Activated CD4-positive, alpha-beta T cell treated with anti-CD3 and anti-CD28 coated beads, Interleukin-2, amount 50 U/mL, for 1 hour (primary cell): ENCODE data around the gene TRMT44.
"Not testable (repeated sequence)": the region's sequence is repeated elsewhere in the genome, so short reads cannot be mapped to it uniquely, and the experiment has no call there.

ENCODE experiments used
- DNase-seq: peaks from one replicate; pipeline ENCODE4 v3.0.0-alpha.2; 2020

TRMT44 gene

DNA sequence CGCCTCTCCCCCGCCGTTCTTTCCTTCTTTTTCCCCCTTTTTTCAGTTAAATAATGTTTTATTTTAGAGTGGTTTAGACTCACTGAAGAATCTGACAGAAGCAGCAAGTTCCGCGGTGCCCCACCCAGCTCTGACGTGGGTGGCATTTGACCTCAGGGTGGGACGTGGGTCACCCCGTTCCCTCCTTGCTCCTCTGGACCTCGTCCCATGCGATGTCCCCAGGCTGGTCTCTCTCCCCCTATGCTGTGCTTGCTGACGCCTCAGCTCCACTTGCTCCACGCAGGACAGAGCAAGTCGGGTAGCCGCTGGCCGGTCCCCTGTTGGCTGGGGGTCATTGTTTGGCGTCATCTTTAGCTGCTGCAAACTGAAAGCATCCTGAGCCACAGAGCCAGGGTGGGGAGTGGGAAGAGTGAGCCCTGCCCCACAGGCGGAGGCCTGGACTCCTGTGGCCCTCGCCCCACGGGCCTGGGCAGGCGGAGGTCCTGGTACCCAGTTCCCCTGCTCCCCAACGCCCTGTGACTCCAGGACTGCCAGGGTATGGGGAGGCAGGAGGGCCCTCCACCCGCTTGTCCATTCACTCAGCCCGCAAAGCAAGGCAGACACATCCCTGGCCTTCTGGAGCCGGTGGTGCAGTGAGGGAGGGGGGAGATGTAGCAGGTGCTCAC is 30.8 kb downstream of the TRMT44 start:
- no peak for DNase-seq

DNA sequence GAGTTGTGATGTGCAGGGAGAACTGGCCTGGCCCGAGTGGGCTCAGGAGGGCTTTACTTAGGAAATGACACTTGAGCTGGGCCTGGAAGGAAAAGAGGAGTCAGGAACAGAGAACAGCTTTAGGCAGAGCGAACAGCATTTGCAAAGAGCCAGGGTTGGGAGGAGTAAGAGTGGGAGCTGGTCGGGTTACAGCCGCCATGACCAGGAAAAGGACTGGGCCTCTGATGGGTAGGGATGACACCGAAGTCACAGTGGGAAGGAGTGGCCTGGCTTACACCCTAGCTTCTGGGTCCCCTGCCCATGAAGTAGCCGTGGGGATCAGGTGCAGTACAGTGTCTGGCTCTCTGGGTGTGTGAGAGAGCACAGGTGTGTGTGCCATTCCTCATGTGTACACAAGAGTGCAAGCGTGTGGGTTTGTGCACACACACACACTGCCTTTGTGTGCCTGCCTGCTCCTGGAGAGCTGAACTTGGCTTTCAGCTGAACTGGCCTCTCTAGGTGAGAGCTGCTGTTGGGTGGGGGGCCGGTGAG is 31.6 kb downstream of the TRMT44 start:
- no peak for DNase-seq

DNA sequence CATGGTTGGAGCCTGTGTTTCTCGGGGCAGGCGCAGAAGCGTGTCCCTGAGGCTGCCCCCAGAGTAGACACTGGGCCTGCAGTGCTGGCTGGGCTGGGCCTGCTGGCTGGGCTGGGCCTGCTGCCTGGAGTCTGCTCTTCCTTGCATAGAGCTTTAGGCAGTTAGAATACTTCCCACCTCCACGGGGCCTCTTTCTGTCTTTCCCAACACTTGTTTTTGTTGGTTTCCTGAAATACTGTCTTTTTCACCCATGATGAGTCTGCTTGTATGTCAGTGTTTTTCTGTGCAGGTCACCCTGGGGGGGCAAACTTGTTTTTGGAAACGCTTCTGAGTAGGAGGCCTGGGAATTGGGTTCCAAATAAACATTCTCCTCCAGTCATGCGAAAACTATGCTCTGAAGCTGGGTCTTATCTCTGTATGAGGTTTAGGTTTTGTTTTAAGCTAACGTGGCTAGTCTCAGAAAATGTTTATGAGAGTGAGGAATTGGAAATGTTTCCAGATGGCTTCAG is 32.2 kb downstream of the TRMT44 start:
- DNase-seq, result no peak

DNA sequence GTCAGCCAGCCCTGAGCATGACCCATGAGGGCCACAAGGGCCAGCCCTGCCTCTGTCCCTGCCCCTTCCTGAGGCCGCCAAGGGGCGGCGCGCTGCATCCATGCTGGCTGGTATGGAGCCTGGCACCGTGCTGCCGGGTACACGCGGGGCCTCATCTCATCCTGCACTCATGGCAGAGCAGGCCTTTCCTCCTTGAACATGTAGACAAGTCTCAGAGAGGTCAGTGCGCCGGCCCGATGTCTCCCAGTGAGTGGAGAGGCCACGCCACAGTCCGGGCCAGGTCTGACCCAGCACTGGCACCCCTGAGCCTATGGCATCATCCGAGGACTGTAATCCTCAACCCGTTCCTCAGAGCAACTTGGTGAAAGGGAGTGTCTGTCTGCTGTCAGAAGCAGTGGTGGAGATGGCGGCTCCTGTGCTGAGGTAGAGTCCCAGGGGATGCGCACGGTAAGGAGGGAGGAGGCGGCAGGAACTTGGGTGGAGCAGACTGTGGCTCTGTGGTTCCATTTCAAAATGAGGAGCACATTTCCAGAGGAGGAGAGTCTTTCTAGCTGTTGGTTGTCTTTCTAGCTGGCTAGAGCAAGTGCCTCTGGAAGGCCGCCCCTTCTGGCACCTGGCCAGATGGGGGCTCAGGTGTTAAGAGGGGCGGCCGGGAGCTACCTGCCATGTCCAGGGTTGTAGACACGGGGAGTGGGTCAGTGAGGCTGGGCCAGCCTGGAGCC is 32.8 kb downstream of the TRMT44 start:
- DNase-seq, result no peak

DNA sequence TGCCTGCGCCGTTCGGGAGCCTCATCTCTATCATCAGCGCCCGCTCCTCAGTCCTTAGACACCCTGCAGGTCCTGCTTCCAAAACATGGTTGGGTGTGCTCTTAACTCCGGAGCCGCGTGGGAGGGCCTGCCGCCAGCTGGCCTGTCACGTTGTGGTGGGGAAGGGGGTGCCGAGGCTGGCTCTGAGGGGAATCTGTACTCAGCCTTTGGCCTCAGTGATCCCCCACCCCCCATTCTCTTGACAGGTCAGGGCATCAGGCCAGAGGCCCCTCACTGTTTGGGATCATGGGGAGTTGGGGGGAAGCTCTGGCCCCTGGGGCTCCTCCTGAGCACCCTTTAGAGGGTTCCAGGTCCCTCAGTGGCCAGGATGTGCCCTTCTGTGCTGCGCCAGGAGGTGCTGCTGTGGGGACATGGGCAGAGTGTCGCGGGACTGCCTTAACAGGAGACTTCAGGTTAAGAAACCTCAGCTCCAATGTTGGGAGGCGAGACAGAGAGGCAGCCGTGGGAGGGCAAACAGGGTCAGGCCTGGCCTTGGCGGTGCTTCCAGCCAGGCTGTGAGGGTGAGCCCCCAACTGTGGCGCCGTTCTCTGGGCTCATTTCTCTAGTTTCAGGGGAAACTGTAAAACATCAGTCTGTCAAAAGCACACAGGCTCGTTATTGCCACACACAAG is 33.5 kb downstream of the TRMT44 start:
- no peak for DNase-seq

DNA sequence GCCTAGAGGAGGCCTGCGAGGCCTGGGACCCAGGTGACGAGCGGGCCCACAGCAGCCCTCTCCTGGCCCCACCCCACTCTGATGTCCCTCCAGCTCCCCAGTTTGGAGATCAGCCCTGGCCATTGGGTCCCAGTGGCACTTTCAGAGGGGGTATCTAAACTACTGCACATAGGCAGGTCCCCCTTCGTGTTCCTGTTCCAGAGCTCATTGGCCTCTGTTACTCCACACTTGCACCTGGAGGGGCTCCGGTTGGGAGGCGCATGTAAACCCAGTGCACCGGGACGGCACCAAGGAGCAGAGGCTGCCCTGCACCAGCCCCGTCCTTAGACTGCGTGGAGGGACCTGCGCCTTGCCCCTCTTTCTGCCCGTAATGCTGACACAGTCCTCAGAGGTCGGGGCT is 34.3 kb downstream of the TRMT44 start:
- DNase-seq, result no peak

DNA sequence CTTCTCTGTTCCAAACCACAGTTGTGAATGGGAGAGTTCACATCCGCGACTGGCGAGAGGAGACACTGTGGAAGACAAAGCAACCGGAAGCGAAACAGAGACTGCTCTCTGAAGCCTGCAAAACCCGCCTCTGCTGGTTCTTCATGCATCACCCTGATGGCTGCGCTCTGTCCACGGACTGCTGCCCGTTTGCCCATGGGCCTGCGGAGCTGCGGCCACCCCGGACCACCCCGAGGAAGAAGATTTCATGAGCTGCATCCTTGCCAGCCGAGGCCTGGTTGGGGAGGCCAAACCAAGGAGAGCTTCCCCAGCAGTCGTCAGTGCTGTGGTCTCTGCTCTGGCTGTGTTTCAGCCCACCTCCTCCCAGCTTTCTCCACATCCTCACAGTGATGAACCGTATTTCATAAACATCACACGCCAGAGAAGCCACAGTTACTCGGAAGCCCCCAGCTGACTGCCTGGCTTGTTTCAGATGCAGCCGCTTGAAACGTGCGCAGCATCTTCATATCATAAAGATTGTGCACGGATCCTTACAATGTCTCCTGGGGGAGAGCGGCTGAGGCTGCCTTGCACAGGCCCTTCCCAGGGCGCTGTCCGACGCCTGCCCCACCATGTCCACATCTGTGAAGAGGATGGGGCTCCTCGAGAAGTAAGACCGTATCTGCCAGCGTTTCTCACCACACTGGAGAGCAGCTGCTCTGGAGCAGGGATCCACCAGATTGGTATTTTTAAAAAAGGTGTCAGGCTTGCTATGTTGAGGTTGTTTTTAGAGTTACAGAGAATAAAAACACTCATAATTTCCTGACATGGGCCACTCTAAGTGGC is 35.4 kb downstream of the TRMT44 start:
- no peak for DNase-seq

DNA sequence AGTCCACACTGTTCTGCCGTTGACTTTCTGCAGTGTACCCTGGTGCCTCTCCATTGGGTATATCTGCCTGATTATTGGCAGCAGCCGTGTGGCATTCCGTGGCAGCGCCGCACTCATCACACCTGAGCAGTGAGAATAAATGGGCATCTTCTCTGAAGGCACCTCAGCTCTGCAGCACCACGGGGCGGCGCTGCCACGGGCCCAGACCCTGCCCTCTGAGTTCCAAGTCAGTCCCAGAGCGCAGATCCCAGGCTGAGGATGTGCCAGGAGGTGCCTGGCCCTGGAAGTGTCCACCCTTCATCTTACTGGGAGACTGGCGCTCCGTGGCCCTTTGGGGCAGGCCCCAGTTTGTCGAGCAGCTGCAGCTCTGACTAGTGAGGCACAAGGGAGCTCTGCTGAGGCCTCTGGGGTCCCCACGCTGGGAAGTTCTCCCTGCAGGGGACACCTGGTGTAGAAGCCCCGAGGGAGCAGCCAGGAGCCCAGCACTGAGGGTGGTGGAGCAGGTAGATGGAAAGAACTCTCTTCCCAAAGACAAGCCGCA is 36.6 kb downstream of the TRMT44 start:
- no peak for DNase-seq

DNA sequence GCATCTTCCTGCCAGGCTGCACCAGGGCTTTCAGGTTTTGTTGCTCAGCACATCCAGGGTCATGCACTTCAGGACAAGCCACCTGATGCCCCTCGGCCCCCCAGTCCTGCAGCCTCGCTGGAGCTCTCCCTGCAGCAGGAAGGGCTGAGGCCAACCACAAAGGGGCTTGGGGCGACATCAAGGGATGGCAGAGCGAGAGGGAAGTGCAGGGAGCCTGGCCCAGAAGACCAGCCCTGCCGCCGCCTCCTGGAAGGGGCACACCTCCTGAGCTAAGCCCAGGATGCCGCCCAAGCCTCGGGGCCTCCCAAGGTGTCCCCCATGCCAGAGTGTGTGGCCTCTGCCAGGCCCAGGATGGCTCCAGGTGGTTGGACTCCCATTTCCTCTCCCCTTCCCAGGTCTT is 37.1 kb downstream of the TRMT44 start:
- DNase-seq, result no peak

DNA sequence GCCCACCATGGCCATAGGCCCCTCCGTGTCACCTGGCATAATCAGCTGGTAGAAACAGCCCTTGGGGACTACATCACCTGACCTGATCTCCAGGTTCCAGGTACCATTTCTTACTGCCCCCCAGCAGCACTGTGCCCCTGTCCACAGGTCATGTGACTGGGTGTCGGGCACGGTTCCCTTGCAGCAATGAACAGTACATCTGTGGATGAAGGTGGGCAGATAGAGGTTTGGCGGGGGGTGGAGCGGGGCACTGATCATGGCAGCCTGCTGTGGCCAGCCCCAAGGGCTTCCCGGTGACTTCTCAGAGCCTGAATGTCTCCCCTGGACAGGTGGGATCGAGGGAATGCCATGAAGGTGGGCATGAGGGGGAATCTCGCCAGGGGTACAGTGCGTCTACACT is 37.8 kb downstream of the TRMT44 start:
- no peak for DNase-seq

DNA sequence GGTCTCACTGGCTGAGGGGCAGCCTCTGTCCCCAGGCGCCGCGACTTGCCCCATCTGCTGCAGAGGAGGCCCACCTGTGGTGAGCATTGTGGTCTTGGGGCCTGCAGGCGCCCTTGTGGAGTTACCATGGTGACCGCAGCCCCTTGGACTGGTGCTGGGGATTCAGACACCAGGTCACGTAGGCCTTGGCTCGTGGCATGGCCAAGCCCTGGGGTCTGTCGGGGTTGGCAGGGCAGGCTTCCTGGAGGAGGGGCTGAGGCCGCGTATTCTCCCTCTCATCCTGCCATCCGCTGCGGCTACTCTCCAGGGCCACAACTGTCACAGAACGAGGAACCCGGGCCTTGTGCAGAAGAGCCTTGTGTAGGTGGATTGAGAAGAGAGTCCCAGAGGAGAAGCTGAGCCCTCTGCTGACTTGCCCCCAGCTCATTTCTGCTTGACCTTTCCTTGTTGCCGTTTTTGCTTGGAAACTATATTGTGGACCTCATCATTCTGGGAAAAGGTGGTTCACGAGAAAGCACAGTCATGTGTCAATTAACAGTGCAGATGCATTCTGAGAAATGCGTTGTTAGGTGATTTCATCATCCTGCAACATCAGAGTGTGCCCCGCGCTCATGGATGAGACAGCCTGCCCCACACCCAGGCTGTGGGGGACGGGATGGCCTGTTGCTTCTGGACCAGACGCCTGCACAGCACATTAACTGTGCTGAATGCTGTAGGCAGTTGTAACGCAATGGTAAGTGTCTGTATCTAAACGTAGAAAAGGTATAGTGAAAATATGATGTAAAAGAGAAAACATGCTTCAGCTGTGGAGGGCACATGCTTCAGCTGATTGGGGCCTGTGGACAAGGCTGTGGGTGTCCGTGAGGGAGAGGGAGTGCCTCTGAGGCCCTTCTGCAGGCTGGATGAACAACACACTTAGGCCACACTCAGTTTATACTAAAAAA is 38.5 kb downstream of the TRMT44 start:
- DNase-seq, result no peak

DNA sequence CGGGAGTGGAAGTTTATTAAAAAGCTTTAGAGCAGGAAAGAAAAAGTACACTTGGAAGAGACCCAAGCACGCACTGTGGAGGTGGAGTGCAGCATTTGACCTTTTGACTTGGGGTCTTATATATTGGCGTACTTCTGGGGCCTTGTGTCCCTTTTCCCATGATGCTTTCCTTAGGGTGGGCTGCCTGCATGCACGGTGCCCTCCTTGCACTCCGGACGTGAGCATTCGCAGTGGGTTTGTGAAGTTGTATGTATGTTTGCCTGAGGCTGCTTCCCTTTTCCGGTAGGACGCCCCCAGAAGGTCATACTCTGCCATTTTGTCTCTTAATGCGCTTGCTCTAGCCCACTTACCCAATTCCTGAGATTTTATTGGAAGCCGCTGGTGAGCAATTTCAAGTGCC is 39.6 kb downstream of the TRMT44 start:
- no peak for DNase-seq

DNA sequence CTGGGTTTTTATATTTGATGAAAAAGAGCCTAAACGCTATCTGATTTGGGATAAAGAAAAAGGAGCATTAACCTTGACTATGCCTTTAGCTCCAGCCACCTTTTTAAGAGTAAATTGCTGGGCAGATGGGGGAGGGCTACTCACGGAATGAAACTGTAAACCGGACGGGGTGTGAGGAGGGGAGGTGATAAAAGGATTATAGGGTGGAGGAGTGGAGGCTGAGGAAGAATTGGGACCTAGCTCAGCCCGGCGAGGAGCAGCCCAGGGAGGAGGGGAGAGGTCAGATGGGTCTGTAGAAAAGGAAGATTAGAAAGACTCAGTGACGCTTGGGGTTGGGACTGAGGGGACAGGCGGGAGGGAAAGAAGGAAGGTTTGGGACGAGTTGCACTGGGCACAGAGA is 46.1 kb downstream of the TRMT44 start:
- DNase-seq, result not testable (repeated sequence)

DNA sequence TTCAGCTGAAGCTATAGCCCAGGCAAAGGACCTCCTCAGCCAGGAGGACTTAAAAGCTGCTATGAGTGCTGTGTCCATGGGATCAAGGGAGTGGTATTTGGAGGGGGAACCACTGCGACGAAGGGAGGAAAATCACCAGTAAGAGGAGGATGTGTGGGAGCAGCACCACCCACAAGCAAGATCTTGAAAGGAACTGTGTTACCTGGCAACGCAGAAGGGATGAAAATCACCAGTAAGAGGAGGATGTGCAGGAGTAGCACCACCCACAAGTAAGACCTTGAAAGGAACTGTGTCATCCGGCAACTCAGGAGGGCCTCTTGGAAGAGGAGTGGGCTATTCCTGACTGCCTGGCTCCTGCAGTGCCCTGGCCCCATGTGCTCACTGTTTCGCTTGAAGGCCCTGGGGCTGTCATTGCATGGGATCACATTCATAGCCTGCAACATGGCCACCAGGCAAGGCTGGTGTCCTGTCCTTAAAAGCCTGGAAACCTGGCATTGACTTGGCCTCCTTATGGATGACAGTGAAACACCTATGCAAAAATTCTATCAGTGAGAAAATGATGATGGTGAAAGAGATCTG is 48.3 kb downstream of the TRMT44 start:
- no peak for DNase-seq

DNA sequence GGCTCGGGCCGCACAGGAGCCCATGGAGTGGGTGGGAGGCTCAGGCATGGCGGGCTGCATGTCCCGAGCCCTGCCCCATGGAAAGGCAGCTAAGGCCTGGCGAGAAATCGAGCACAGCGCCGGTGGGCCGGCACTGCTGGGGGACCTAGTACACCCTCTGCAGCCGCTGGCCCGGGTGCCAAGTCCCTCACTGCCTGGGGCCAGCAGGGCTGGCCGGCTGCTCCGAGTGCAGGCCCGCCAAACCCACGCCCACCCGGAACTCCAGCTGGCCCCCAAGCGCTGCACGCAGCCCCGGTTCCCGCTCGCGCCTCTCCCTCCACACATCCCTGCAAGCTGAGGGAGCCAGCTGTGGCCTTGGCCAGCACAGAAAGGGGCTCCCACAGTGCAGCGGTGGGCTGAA is 50.9 kb downstream of the TRMT44 start:
- not testable (repeated sequence) for DNase-seq

DNA sequence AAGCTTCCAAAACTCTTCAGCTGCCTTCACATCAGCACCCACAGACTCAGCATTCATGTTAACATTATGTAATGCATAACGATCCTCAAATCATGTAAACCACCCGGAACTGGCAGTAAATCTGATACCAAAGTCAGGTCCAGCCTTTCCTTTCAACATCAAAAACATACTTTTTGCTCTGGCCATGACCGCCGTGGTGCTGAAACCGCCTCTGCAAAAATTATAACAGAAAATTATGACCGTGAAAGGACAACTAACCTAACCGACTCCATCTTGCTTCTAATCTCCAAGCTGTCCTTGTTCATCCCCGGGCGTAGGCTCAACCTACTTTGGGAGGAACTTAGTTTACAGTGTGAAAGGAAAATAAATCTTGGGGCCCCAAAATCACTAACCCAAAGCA is 51.6 kb downstream of the TRMT44 start:
- no peak for DNase-seq

DNA sequence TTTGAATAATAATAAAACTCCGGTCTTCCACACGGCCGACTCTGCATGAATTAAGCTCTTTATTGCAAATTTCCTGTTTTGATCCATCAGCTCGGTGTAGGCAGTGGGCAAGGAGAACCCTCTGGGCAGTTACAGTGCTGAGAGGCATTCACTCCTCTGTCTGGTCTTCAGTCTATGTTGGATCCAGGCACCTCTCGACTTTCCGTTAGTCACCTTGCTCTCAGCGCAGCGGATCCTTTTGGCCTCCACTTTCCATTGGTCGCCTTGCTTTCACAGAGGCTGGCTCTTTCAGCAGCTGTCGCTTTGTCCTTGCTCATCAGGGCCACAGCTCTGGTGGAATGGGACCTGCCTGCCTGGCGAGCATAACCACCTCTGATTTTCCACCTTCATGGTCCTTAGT is 52.9 kb downstream of the TRMT44 start:
- DNase-seq, result no peak

DNA sequence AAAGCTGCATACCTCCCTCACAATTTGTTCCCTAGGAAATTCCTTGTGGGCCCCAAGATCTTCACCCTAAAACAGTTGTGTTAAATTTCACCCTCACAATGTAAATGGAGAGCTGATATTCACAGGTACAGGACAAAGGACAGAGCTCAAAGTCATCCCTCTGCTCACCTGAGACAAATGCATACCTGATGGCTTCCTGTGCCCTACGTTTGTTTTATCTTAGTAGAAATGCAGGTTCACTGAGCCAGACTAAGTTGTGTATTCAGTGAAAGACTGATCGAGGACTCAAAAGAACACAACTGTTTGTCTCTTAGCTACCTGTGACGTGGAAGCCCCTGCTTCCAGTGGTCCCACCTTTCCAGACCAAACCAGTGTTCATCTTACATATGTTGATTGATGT is 53.6 kb downstream of the TRMT44 start:
- DNase-seq, result no peak

DNA sequence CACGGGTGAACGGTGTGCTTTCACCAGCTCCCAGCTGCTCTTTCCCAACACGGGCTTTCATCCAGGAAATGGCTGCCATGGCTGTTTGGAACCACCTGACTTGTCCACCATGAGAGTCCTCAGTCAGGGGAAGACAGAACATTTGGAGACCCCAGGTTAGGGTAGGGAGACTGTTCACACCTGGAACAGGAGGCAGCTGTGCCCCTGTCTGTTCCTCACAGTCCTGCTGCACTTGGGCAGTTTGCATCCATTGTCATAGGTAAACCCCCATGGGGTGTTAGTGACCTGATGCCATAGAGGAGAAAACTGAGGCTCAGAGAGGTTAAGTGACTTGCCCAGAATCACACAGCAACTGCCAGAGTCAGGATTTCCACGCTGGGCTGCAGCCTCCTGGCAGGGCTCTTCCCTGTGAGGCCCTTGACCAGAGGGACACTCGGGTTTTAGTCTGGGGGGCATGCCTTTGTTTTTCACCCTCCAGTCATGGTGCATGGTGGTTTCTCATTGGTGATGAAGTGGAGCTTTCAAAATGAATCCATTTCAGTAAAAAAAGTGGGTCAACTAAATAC is 54.5 kb downstream of the TRMT44 start:
- no peak for DNase-seq

DNA sequence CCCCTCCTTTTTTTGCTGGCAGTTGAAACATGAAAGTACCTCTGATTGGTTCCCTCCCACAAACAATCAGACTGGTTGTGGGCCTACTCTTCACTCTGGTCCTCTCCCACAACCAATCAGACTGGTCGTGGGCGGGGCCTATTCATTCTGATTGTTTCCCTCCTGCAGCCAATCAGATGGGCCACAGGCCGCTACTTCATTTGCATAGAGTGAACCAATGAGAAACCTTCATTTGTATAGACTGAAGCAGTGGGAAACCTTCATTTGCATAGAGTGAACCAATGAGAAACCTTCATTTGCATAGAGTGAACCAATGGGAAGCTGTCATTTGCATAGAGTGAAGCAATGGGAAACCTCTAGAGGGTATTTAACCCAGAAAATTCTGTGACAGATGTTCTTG is 55.2 kb downstream of the TRMT44 start:
- no peak for DNase-seq

DNA sequence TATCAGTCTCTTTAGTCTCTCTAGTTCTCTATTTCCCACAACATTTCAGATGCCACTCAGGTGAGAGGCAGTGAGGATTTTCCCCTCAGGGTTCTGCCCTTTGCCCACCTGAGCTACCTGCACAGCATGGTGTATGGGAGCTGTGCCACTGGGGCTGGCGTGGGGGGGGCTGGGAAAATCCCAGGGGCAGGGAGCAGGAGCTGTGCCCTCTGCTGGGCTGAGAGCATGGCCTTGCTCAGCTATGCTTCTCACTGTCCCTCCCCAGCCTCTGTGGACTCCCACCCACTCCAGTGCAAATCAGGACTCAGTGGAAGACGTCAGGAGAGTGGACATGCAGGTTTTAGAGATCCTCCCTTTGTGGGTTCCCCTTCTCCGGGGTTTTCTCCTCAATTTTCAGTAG is 57.2 kb downstream of the TRMT44 start:
- no peak for DNase-seq
